DOHH2 (cell line): Measurements from ENCODE around the gene SUB1.

Source experiments
- H3F3A ChIP-seq: fragments of 200-600 bp; sonication (generic), shearing (Covaris generic); 2 replicates; pipeline ENCODE4 v1.6.0; 2016; ENCODE audit warnings: antibody characterized with exemption, mild to moderate bottlenecking; ENCODE audit not compliant: control insufficient read depth, insufficient read depth
- H3K27ac ChIP-seq: fragments of 200-600 bp; sonication (generic); 2 replicates; pipeline ENCODE4 v1.5.1; 2014; ENCODE audit warnings: low read depth, mild to moderate bottlenecking, low read length, moderate library complexity
- H3K27me3 ChIP-seq: fragments of 200-600 bp; sonication (generic); 2 replicates; pipeline ENCODE4 v1.6.1; 2014; ENCODE audit warnings: mild to moderate bottlenecking, low read length, mixed read lengths; ENCODE audit not compliant: control insufficient read depth
- H3K36me3 ChIP-seq: fragments of 200-600 bp; sonication (generic); 2 replicates; pipeline ENCODE4 v1.6.1; 2014; ENCODE audit warnings: mild to moderate bottlenecking, low read length, moderate library complexity, mixed read lengths; ENCODE audit not compliant: control insufficient read depth
- H3K4me1 ChIP-seq: fragments of 200-600 bp; sonication (generic); 2 replicates; pipeline ENCODE4 v1.6.1; 2014; ENCODE audit warnings: mild to moderate bottlenecking, low read length, mixed read lengths; ENCODE audit not compliant: control insufficient read depth
- H3K4me2 ChIP-seq: fragments of 200-600 bp; sonication (generic); 2 replicates; pipeline ENCODE4 v1.6.0; 2014; ENCODE audit warnings: mild to moderate bottlenecking, low read length, moderate library complexity
- H3K4me3 ChIP-seq: fragments of 200-600 bp; sonication (generic); 2 replicates; pipeline ENCODE4 v1.5.1; 2014; ENCODE audit warnings: mild to moderate bottlenecking, low read length, mixed read lengths
- H3K79me2 ChIP-seq: fragments of 200-600 bp; sonication (generic); 2 replicates; pipeline ENCODE4 v1.6.1; 2014; ENCODE audit warnings: mild to moderate bottlenecking, low read length, mixed read lengths; ENCODE audit not compliant: control insufficient read depth
- H3K9me2 ChIP-seq: fragments of 200-600 bp; sonication (generic); replicated peaks from 2 replicates; pipeline ENCODE4 v1.6.1; 2014; ENCODE audit warnings: mild to moderate bottlenecking, low read length, mixed read lengths; ENCODE audit not compliant: control insufficient read depth
- H3K9me3 ChIP-seq: fragments of 200-600 bp; sonication (generic); 2 replicates; pipeline ENCODE4 v1.6.1; 2014; ENCODE audit warnings: antibody characterized with exemption, low read length, mixed read lengths; ENCODE audit not compliant: control insufficient read depth, insufficient read depth
- H4K20me1 ChIP-seq: fragments of 200-600 bp; sonication (generic); 2 replicates; pipeline ENCODE4 v1.6.0; 2014; ENCODE audit warnings: low read depth, mild to moderate bottlenecking, antibody characterized with exemption, low read length, moderate library complexity; ENCODE audit not compliant: control insufficient read depth, insufficient read depth
- CTCF ChIP-seq: fragments of 200-600 bp; sonication (generic); IDR thresholded peaks from one replicate; pipeline ENCODE4 v1.5.1; 2014; ENCODE audit warnings: antibody characterized with exemption, mild to moderate bottlenecking, low read depth, low read length; ENCODE audit not compliant: poor library complexity, severe bottlenecking
- EZH2phosphoT487 ChIP-seq: fragments of 200-600 bp; sonication (generic); IDR thresholded peaks from 2 replicates; pipeline ENCODE4 v1.6.1; 2017; ENCODE audit warnings: borderline replicate concordance, mild to moderate bottlenecking, antibody characterized with exemption, low read length, moderate library complexity, mixed read lengths

The SUB1 gene

GRCh38 chr5:32601623-32602295 is 16.4 kb downstream of the SUB1 start:
- no peaks in the 10 kb centered on the region for H3K4me1 ChIP-seq
- no peaks in the 10 kb centered on the region for H3K79me2 ChIP-seq
- H3F3A ChIP-seq = no peaks in the 10 kb centered on the region
- H3K27me3 ChIP-seq = no peaks in the 10 kb centered on the region
- H3K9me3 ChIP-seq = no peaks in the 10 kb centered on the region
- no peaks in the 10 kb centered on the region for H3K9me2 ChIP-seq
- no peak overlapping the region for H3K27ac ChIP-seq
- TF ChIP-seq CTCF = no peak
- TF ChIP-seq EZH2phosphoT487 = no peak
- no peak overlapping the region for H3K4me2 ChIP-seq
- no peaks in the 10 kb centered on the region for H4K20me1 ChIP-seq
- peaks cover 26% of the 10 kb centered on the region for H3K36me3 ChIP-seq
- no peak overlapping the region for H3K4me3 ChIP-seq

- Histone ChIP-seq H4K20me1 (no peaks in the 10 kb centered on the region), H3K27ac (no peak overlapping the region), H3K4me1 (no peaks in the 10 kb centered on the region), H3K27me3 (no peaks in the 10 kb centered on the region), H3K9me3 (no peaks in the 10 kb centered on the region), H3F3A (no peaks in the 10 kb centered on the region), H3K4me3 (no peak overlapping the region), H3K4me2 (no peak overlapping the region), H3K79me2 (no peaks in the 10 kb centered on the region), H3K9me2 (no peaks in the 10 kb centered on the region), H3K36me3 (peaks cover 23% of the 10 kb centered on the region)
- no peak for TF ChIP-seq CTCF
Measured at GRCh38 chr5:32602906-32603305, 17.5 kb downstream of the SUB1 start.

GRCh38 chr5:32604800-32605765 is 19.7 kb downstream of the SUB1 start:
- Histone ChIP-seq H3K79me2 (no peaks in the 10 kb centered on the region), H3K36me3 (peaks cover 3% of the 10 kb centered on the region; the same call in 1 of the 2 replicates)

More at GRCh38 chr5:32604800-32605765, 19.7 kb downstream of the SUB1 start:
- H3K27ac ChIP-seq = no peak overlapping the region
- H3K27me3 ChIP-seq = no peaks in the 10 kb centered on the region
- no peak overlapping the region for H3K4me2 ChIP-seq
- H3F3A ChIP-seq = no peaks in the 10 kb centered on the region
- no peaks in the 10 kb centered on the region for H3K9me2 ChIP-seq
- H3K4me3 ChIP-seq = no peak overlapping the region
- no peak for TF ChIP-seq EZH2phosphoT487
- TF ChIP-seq CTCF = no peak
- H3K4me1 ChIP-seq = no peaks in the 10 kb centered on the region
- H4K20me1 ChIP-seq = no peaks in the 10 kb centered on the region
- no peaks in the 10 kb centered on the region for H3K9me3 ChIP-seq
